Measurements from ENCODE around the gene PLXND1. TPM values are rescaled to one million over a fixed set of nuclear protein-coding genes. Genes with fewer than 3 reads are reported as not detected.

PLXND1 gene
- polyA plus RNA-seq, 2 donors: 15.8 to 18.7 TPM

- 81 to 88% methylated on average over 2 of the region's 2 CpGs for WGBS, 2 donors
- no peaks in the 10 kb centered on the region for H3K9me3 ChIP-seq (ENCODE audit: control insufficient read depth in 2 of 2, insufficient read depth in 1 of 2, low read depth in 1 of 2, low read length in 1 of 2)
- no peaks in the 10 kb centered on the region for H3K27me3 ChIP-seq (ENCODE audit: control insufficient read depth in 1 of 2, insufficient read depth in 2 of 2, low read length in 2 of 2)
- no peaks in the 10 kb centered on the region for H3K36me3 ChIP-seq (ENCODE audit: control insufficient read depth in 2 of 2, insufficient read depth in 2 of 2, low read length in 1 of 2)
- no peak overlapping the region for H3K4me3 ChIP-seq (ENCODE audit: low read depth in 1 of 2, low read length in 2 of 2)
- H3K27ac ChIP-seq (ENCODE audit: low read depth in 2 of 2, low read length in 1 of 2): no peak overlapping the region
- no peaks in the 10 kb centered on the region for H3K4me1 ChIP-seq (ENCODE audit: control insufficient read depth in 2 of 2, insufficient read depth in 2 of 2, low read length in 1 of 2)
These were observed 70.2 kb downstream of the PLXND1 start for GRCh38 chr3:129536374-129536667.

GRCh38 chr3:129535075-129535474 lies 71.4 kb downstream of the PLXND1 start:
- no peaks in the 10 kb centered on the region for H3K9me3 ChIP-seq (ENCODE audit: control insufficient read depth in 2 of 2, insufficient read depth in 1 of 2, low read depth in 1 of 2, low read length in 1 of 2)
- 85 to 93% methylated on average over 1 of the region's 1 CpG for whole genome bisulfite sequencing, 2 donors
- H3K27me3 ChIP-seq (ENCODE audit: control insufficient read depth in 1 of 2, insufficient read depth in 2 of 2, low read length in 2 of 2): no peaks in the 10 kb centered on the region
- no peak overlapping the region for H3K4me3 ChIP-seq (ENCODE audit: low read depth in 1 of 2, low read length in 2 of 2)
- H3K27ac ChIP-seq (ENCODE audit: low read depth in 2 of 2, low read length in 1 of 2): no peak overlapping the region
- no peaks in the 10 kb centered on the region for H3K4me1 ChIP-seq (ENCODE audit: control insufficient read depth in 2 of 2, insufficient read depth in 2 of 2, low read length in 1 of 2)
- no peaks in the 10 kb centered on the region for H3K36me3 ChIP-seq (ENCODE audit: control insufficient read depth in 2 of 2, insufficient read depth in 2 of 2, low read length in 1 of 2)

- Histone ChIP-seq H3K36me3 (ENCODE audit: control insufficient read depth in 2 of 2, insufficient read depth in 2 of 2, low read length in 1 of 2) (no peaks in the 10 kb centered on the region), H3K9me3 (ENCODE audit: control insufficient read depth in 2 of 2, insufficient read depth in 1 of 2, low read depth in 1 of 2, low read length in 1 of 2) (no peaks in the 10 kb centered on the region), H3K27ac (ENCODE audit: low read depth in 2 of 2, low read length in 1 of 2) (no peak overlapping the region), H3K4me3 (ENCODE audit: low read depth in 1 of 2, low read length in 2 of 2) (no peak overlapping the region), H3K4me1 (ENCODE audit: control insufficient read depth in 2 of 2, insufficient read depth in 2 of 2, low read length in 1 of 2) (no peaks in the 10 kb centered on the region), H3K27me3 (ENCODE audit: control insufficient read depth in 1 of 2, insufficient read depth in 2 of 2, low read length in 2 of 2) (no peaks in the 10 kb centered on the region)
- WGBS, 2 donors: 75 to 78% methylated on average over 4 of the region's 4 CpGs
These were observed 71.9 kb downstream of the PLXND1 start for GRCh38 chr3:129534428-129535027.

- Histone ChIP-seq H3K9me3 (ENCODE audit: control insufficient read depth in 2 of 2, insufficient read depth in 1 of 2, low read depth in 1 of 2, low read length in 1 of 2) (no peaks in the 10 kb centered on the region), H3K27ac (ENCODE audit: low read depth in 2 of 2, low read length in 1 of 2) (no peak overlapping the region), H3K4me3 (ENCODE audit: low read depth in 1 of 2, low read length in 2 of 2) (no peak overlapping the region), H3K27me3 (ENCODE audit: control insufficient read depth in 1 of 2, insufficient read depth in 2 of 2, low read length in 2 of 2) (no peaks in the 10 kb centered on the region), H3K4me1 (ENCODE audit: control insufficient read depth in 2 of 2, insufficient read depth in 2 of 2, low read length in 1 of 2) (no peaks in the 10 kb centered on the region), H3K36me3 (ENCODE audit: control insufficient read depth in 2 of 2, insufficient read depth in 2 of 2, low read length in 1 of 2) (no peaks in the 10 kb centered on the region)
- 92% methylated on average over 16 of the region's 16 CpGs for WGBS, 2 donors
These were observed 73.1 kb downstream of the PLXND1 start for GRCh38 chr3:129533406-129533805.

GRCh38 chr3:129532261-129532660 lies 74.2 kb downstream of the PLXND1 start:
- WGBS, 2 donors: 96 to 97% methylated on average over 20 of the region's 20 CpGs

GRCh38 chr3:129531699-129532098 lies 74.8 kb downstream of the PLXND1 start:
- H3K4me1 ChIP-seq (ENCODE audit: control insufficient read depth in 2 of 2, insufficient read depth in 2 of 2, low read length in 1 of 2): no peaks in the 10 kb centered on the region
- H3K27ac ChIP-seq (ENCODE audit: low read depth in 2 of 2, low read length in 1 of 2): no peak overlapping the region
- no peaks in the 10 kb centered on the region for H3K9me3 ChIP-seq (ENCODE audit: control insufficient read depth in 2 of 2, insufficient read depth in 1 of 2, low read depth in 1 of 2, low read length in 1 of 2)
- H3K27me3 ChIP-seq (ENCODE audit: control insufficient read depth in 1 of 2, insufficient read depth in 2 of 2, low read length in 2 of 2): no peaks in the 10 kb centered on the region
- 91 to 92% methylated on average over 11 of the region's 11 CpGs for WGBS, 2 donors
- H3K4me3 ChIP-seq (ENCODE audit: low read depth in 1 of 2, low read length in 2 of 2): no peak overlapping the region
- H3K36me3 ChIP-seq (ENCODE audit: control insufficient read depth in 2 of 2, insufficient read depth in 2 of 2, low read length in 1 of 2): no peaks in the 10 kb centered on the region

More at GRCh38 chr3:129532261-129532660, 74.2 kb downstream of the PLXND1 start:
- no peaks in the 10 kb centered on the region for H3K27me3 ChIP-seq (ENCODE audit: control insufficient read depth in 1 of 2, insufficient read depth in 2 of 2, low read length in 2 of 2)
- no peak overlapping the region for H3K27ac ChIP-seq (ENCODE audit: low read depth in 2 of 2, low read length in 1 of 2)
- H3K9me3 ChIP-seq (ENCODE audit: control insufficient read depth in 2 of 2, insufficient read depth in 1 of 2, low read depth in 1 of 2, low read length in 1 of 2): no peaks in the 10 kb centered on the region
- H3K4me1 ChIP-seq (ENCODE audit: control insufficient read depth in 2 of 2, insufficient read depth in 2 of 2, low read length in 1 of 2): no peaks in the 10 kb centered on the region
- no peak overlapping the region for H3K4me3 ChIP-seq (ENCODE audit: low read depth in 1 of 2, low read length in 2 of 2)
- no peaks in the 10 kb centered on the region for H3K36me3 ChIP-seq (ENCODE audit: control insufficient read depth in 2 of 2, insufficient read depth in 2 of 2, low read length in 1 of 2)

GRCh38 chr3:129530821-129531220 lies 75.7 kb downstream of the PLXND1 start:
- no peaks in the 10 kb centered on the region for H3K4me1 ChIP-seq (ENCODE audit: control insufficient read depth in 2 of 2, insufficient read depth in 2 of 2, low read length in 1 of 2)
- no peak overlapping the region for H3K4me3 ChIP-seq (ENCODE audit: low read depth in 1 of 2, low read length in 2 of 2)
- WGBS, 2 donors: 93 to 97% methylated on average over 13 of the region's 13 CpGs
- no peaks in the 10 kb centered on the region for H3K27me3 ChIP-seq (ENCODE audit: control insufficient read depth in 1 of 2, insufficient read depth in 2 of 2, low read length in 2 of 2)
- H3K9me3 ChIP-seq (ENCODE audit: control insufficient read depth in 2 of 2, insufficient read depth in 1 of 2, low read depth in 1 of 2, low read length in 1 of 2): no peaks in the 10 kb centered on the region
- no peak overlapping the region for H3K27ac ChIP-seq (ENCODE audit: low read depth in 2 of 2, low read length in 1 of 2)
- no peaks in the 10 kb centered on the region for H3K36me3 ChIP-seq (ENCODE audit: control insufficient read depth in 2 of 2, insufficient read depth in 2 of 2, low read length in 1 of 2)

- H3K9me3 ChIP-seq (ENCODE audit: control insufficient read depth in 2 of 2, insufficient read depth in 1 of 2, low read depth in 1 of 2, low read length in 1 of 2): no peaks in the 10 kb centered on the region
- no peaks in the 10 kb centered on the region for H3K27me3 ChIP-seq (ENCODE audit: control insufficient read depth in 1 of 2, insufficient read depth in 2 of 2, low read length in 2 of 2)
- H3K27ac ChIP-seq (ENCODE audit: low read depth in 2 of 2, low read length in 1 of 2): no peak overlapping the region
- 45 to 47% methylated on average over 6 of the region's 6 CpGs for WGBS, 2 donors
- no peak overlapping the region for H3K4me3 ChIP-seq (ENCODE audit: low read depth in 1 of 2, low read length in 2 of 2)
- no peaks in the 10 kb centered on the region for H3K4me1 ChIP-seq (ENCODE audit: control insufficient read depth in 2 of 2, insufficient read depth in 2 of 2, low read length in 1 of 2)
- H3K36me3 ChIP-seq (ENCODE audit: control insufficient read depth in 2 of 2, insufficient read depth in 2 of 2, low read length in 1 of 2): no peaks in the 10 kb centered on the region
These were observed 76.2 kb downstream of the PLXND1 start for GRCh38 chr3:129530251-129530791.

GRCh38 chr3:129529436-129530210 lies 76.9 kb downstream of the PLXND1 start:
- no peaks in the 10 kb centered on the region for H3K36me3 ChIP-seq (ENCODE audit: control insufficient read depth in 2 of 2, insufficient read depth in 2 of 2, low read length in 1 of 2)
- WGBS, 2 donors: 84 to 87% methylated on average over 12 of the region's 12 CpGs
- no peak overlapping the region for H3K4me3 ChIP-seq (ENCODE audit: low read depth in 1 of 2, low read length in 2 of 2)
- H3K9me3 ChIP-seq (ENCODE audit: control insufficient read depth in 2 of 2, insufficient read depth in 1 of 2, low read depth in 1 of 2, low read length in 1 of 2): no peaks in the 10 kb centered on the region
- no peak overlapping the region for H3K27ac ChIP-seq (ENCODE audit: low read depth in 2 of 2, low read length in 1 of 2)
- no peaks in the 10 kb centered on the region for H3K4me1 ChIP-seq (ENCODE audit: control insufficient read depth in 2 of 2, insufficient read depth in 2 of 2, low read length in 1 of 2)
- no peaks in the 10 kb centered on the region for H3K27me3 ChIP-seq (ENCODE audit: control insufficient read depth in 1 of 2, insufficient read depth in 2 of 2, low read length in 2 of 2)

All from esophagus (tissue), 2 donors.